ENCODE measurements around the gene AMN. TPM values are rescaled to one million over a fixed set of nuclear protein-coding genes. Genes with fewer than 3 reads are reported as not detected.

The AMN gene
- total and polyA plus RNA-seq, 4 donors, result 0.16 to 8.8 (median 0.34) TPM

GRCh38 chr14:102969060-102969791, 46.8 kb downstream of the AMN start:
- H3K27me3 ChIP-seq (ENCODE audit: control insufficient read depth in 1 of 2, insufficient read depth in 2 of 2, low read length in 1 of 2), result no peaks in the 10 kb centered on the region
- peak; percentile 22 to 63 for DNase-seq
- 92 to 94% methylated on average over 20 to 26 of the region's 26 CpGs for WGBS, 2 donors
- peaks cover under 1 to 28% of the 10 kb centered on the region in 2 donors for H3K36me3 ChIP-seq (ENCODE audit: control insufficient read depth in 1 of 2, insufficient read depth in 2 of 2, low read length in 1 of 2)
- no peaks in the 10 kb centered on the region for H3K4me1 ChIP-seq (ENCODE audit: control insufficient read depth in 1 of 2, insufficient read depth in 2 of 2, low read length in 2 of 2)
- intact Hi-C loops (cut with DNase I), result no loop called here
- H3K9me3 ChIP-seq (ENCODE audit: control insufficient read depth, low read length), result no peaks in the 10 kb centered on the region
- peak; percentile 27 for ATAC-seq (ENCODE audit: low FRiP score)
- H3K27ac ChIP-seq (ENCODE audit: low read depth in 1 of 2, low read length in 2 of 2), result no peak overlapping the region
- no peak overlapping the region for H3K4me3 ChIP-seq (ENCODE audit: low read length in 2 of 2)

GRCh38 chr14:102969901-102970300, 47.4 kb downstream of the AMN start:
- 90 to 91% methylated on average over 11 of the region's 11 CpGs for WGBS, 2 donors
- no peaks in the 10 kb centered on the region for H3K4me1 ChIP-seq (ENCODE audit: control insufficient read depth in 1 of 2, insufficient read depth in 2 of 2, low read length in 2 of 2)
- H3K27me3 ChIP-seq (ENCODE audit: control insufficient read depth in 1 of 2, insufficient read depth in 2 of 2, low read length in 1 of 2), result no peaks in the 10 kb centered on the region
- peaks cover 2 to 27% of the 10 kb centered on the region in 2 donors for H3K36me3 ChIP-seq (ENCODE audit: control insufficient read depth in 1 of 2, insufficient read depth in 2 of 2, low read length in 1 of 2)
- ATAC-seq (ENCODE audit: low FRiP score) (no peak), DNase-seq (peak in 1 of 2 donors; percentile 31)
- H3K27ac ChIP-seq (ENCODE audit: low read depth in 1 of 2, low read length in 2 of 2), result no peak overlapping the region
- no peaks in the 10 kb centered on the region for H3K9me3 ChIP-seq (ENCODE audit: control insufficient read depth, low read length)
- H3K4me3 ChIP-seq (ENCODE audit: low read length in 2 of 2), result no peak overlapping the region
- intact Hi-C loops (cut with DNase I), result no loop called here

GRCh38 chr14:102970496-102970895, 48.0 kb downstream of the AMN start:
- DNase-seq, result peak in 1 of 2 donors; percentile 63
- H3K27me3 ChIP-seq (ENCODE audit: control insufficient read depth in 1 of 2, insufficient read depth in 2 of 2, low read length in 1 of 2), result no peaks in the 10 kb centered on the region
- H3K4me3 ChIP-seq (ENCODE audit: low read length in 2 of 2), result no peak overlapping the region
- H3K27ac ChIP-seq (ENCODE audit: low read depth in 1 of 2, low read length in 2 of 2), result no peak overlapping the region
- WGBS, 2 donors, result 90 to 91% methylated on average over 10 of the region's 10 CpGs
- ATAC-seq (ENCODE audit: low FRiP score), result no peak
- intact Hi-C loops (cut with DNase I), result no loop called here
- no peaks in the 10 kb centered on the region for H3K4me1 ChIP-seq (ENCODE audit: control insufficient read depth in 1 of 2, insufficient read depth in 2 of 2, low read length in 2 of 2)
- H3K36me3 ChIP-seq (ENCODE audit: control insufficient read depth in 1 of 2, insufficient read depth in 2 of 2, low read length in 1 of 2), result peaks cover 2 to 27% of the 10 kb centered on the region in 2 donors
- no peaks in the 10 kb centered on the region for H3K9me3 ChIP-seq (ENCODE audit: control insufficient read depth, low read length)

GRCh38 chr14:102971314-102971713, 48.9 kb downstream of the AMN start:
- Histone ChIP-seq H3K4me3 (ENCODE audit: low read length in 2 of 2) (no peak overlapping the region), H3K27ac (ENCODE audit: low read depth in 1 of 2, low read length in 2 of 2) (no peak overlapping the region), H3K36me3 (ENCODE audit: control insufficient read depth in 1 of 2, insufficient read depth in 2 of 2, low read length in 1 of 2) (peaks cover 2 to 26% of the 10 kb centered on the region in 2 donors), H3K9me3 (ENCODE audit: control insufficient read depth, low read length) (no peaks in the 10 kb centered on the region), H3K4me1 (ENCODE audit: control insufficient read depth in 1 of 2, insufficient read depth in 2 of 2, low read length in 2 of 2) (no peaks in the 10 kb centered on the region), H3K27me3 (ENCODE audit: control insufficient read depth in 1 of 2, insufficient read depth in 2 of 2, low read length in 1 of 2) (no peaks in the 10 kb centered on the region)
- no peak for ATAC-seq (ENCODE audit: low FRiP score)
- peak in 1 of 2 donors; percentile 47 for DNase-seq
- intact Hi-C loops (cut with DNase I), result no loop called here
- 90% methylated on average over 9 of the region's 9 CpGs for WGBS, 2 donors

GRCh38 chr14:102971836-102972606, 49.6 kb downstream of the AMN start:
- Histone ChIP-seq H3K27me3 (ENCODE audit: control insufficient read depth in 1 of 2, insufficient read depth in 2 of 2, low read length in 1 of 2) (no peaks in the 10 kb centered on the region), H3K4me1 (ENCODE audit: control insufficient read depth in 1 of 2, insufficient read depth in 2 of 2, low read length in 2 of 2) (no peaks in the 10 kb centered on the region), H3K36me3 (ENCODE audit: control insufficient read depth in 1 of 2, insufficient read depth in 2 of 2, low read length in 1 of 2) (peaks cover 2 to 22% of the 10 kb centered on the region in 2 donors), H3K27ac (ENCODE audit: low read depth in 1 of 2, low read length in 2 of 2) (no peak overlapping the region), H3K4me3 (ENCODE audit: low read length in 2 of 2) (no peak overlapping the region), H3K9me3 (ENCODE audit: control insufficient read depth, low read length) (no peaks in the 10 kb centered on the region)
- peak in 1 of 2 donors; percentile 70 for DNase-seq
- intact Hi-C loops (cut with DNase I), result no loop called here
- no peak for ATAC-seq (ENCODE audit: low FRiP score)
- 93% methylated on average over 25 of the region's 25 CpGs for WGBS, 2 donors

GRCh38 chr14:102973706-102974285, 51.3 kb downstream of the AMN start:
- Histone ChIP-seq H3K27ac (ENCODE audit: low read depth in 1 of 2, low read length in 2 of 2) (no peak overlapping the region), H3K27me3 (ENCODE audit: control insufficient read depth in 1 of 2, insufficient read depth in 2 of 2, low read length in 1 of 2) (no peaks in the 10 kb centered on the region), H3K4me1 (ENCODE audit: control insufficient read depth in 1 of 2, insufficient read depth in 2 of 2, low read length in 2 of 2) (no peaks in the 10 kb centered on the region), H3K9me3 (ENCODE audit: control insufficient read depth, low read length) (no peaks in the 10 kb centered on the region), H3K4me3 (ENCODE audit: low read length in 2 of 2) (no peak overlapping the region), H3K36me3 (ENCODE audit: control insufficient read depth in 1 of 2, insufficient read depth in 2 of 2, low read length in 1 of 2) (peaks cover 2 to 19% of the 10 kb centered on the region in 2 donors)
- 76 to 78% methylated on average over 20 to 22 of the region's 22 CpGs for WGBS, 2 donors
- DNase-seq (peak in 1 of 2 donors; percentile 36), ATAC-seq (ENCODE audit: low FRiP score) (no peak)
- intact Hi-C loops (cut with DNase I), result no loop called here

GRCh38 chr14:102975662-102976061, 53.2 kb downstream of the AMN start:
- Histone ChIP-seq H3K27ac (ENCODE audit: low read depth in 1 of 2, low read length in 2 of 2) (no peak overlapping the region), H3K27me3 (ENCODE audit: control insufficient read depth in 1 of 2, insufficient read depth in 2 of 2, low read length in 1 of 2) (no peaks in the 10 kb centered on the region), H3K9me3 (ENCODE audit: control insufficient read depth, low read length) (no peaks in the 10 kb centered on the region), H3K4me1 (ENCODE audit: control insufficient read depth in 1 of 2, insufficient read depth in 2 of 2, low read length in 2 of 2) (no peaks in the 10 kb centered on the region), H3K36me3 (ENCODE audit: control insufficient read depth in 1 of 2, insufficient read depth in 2 of 2, low read length in 1 of 2) (peaks cover 2 to 12% of the 10 kb centered on the region in 2 donors), H3K4me3 (ENCODE audit: low read length in 2 of 2) (no peak overlapping the region)
- intact Hi-C loops (cut with DNase I), result no loop called here
- WGBS, 2 donors, result 88 to 90% methylated on average over 17 of the region's 17 CpGs
- ATAC-seq (ENCODE audit: low FRiP score) (no peak), DNase-seq (peak in 1 of 2 donors; percentile 37)

- Histone ChIP-seq H3K36me3 (ENCODE audit: control insufficient read depth in 1 of 2, insufficient read depth in 2 of 2, low read length in 1 of 2) (peaks cover 2 to 12% of the 10 kb centered on the region in 2 donors), H3K4me3 (ENCODE audit: low read length in 2 of 2) (no peak overlapping the region), H3K9me3 (ENCODE audit: control insufficient read depth, low read length) (no peaks in the 10 kb centered on the region), H3K27ac (ENCODE audit: low read depth in 1 of 2, low read length in 2 of 2) (no peak overlapping the region), H3K4me1 (ENCODE audit: control insufficient read depth in 1 of 2, insufficient read depth in 2 of 2, low read length in 2 of 2) (no peaks in the 10 kb centered on the region), H3K27me3 (ENCODE audit: control insufficient read depth in 1 of 2, insufficient read depth in 2 of 2, low read length in 1 of 2) (no peaks in the 10 kb centered on the region)
- DNase-seq (peak in 1 of 2 donors; percentile 31), ATAC-seq (ENCODE audit: low FRiP score) (no peak)
- intact Hi-C loops (cut with DNase I), result no loop called here
- WGBS, 2 donors, result 88 to 89% methylated on average over 8 of the region's 8 CpGs
Observed at GRCh38 chr14:102977475-102977874, 55.0 kb downstream of the AMN start.

All from aorta (tissue), 5 donors.